Stomach (tissue), 9 donors: ENCODE measurements around the gene RETREG1. TPM values are rescaled to one million over a fixed set of nuclear protein-coding genes. Genes with fewer than 3 reads are reported as not detected.
A peak's percentile ranks its signal among the peaks of the same experiment; 100 is the strongest.

Source experiments
- DNase-seq, 2 donors: peaks; one replicate each; pipeline versions ENCODE4 v3.0.0 to v3.0.0-alpha.2; 2013 to 2019
- H3K27ac ChIP-seq, 5 donors: fragments of 200-600 bp in 4 of 5; sonication (generic) in 4 of 5; one replicate each; pipeline ENCODE4 v1.5.1; 2013 to 2019; ENCODE audit warnings: mild to moderate bottlenecking in 1 of 5, moderate library complexity in 1 of 5
- H3K27me3 ChIP-seq, 3 donors: fragments of 200-600 bp; sonication (generic); one replicate each; pipeline ENCODE4 v1.5.1; 2017 to 2019; ENCODE audit warnings: mixed run types in 1 of 3
- H3K36me3 ChIP-seq, 4 donors: fragments of 200-600 bp; sonication (generic); 1 replicate in 3 of 4; 2 replicates in 1 of 4; pipeline ENCODE4 v1.5.1; 2016 to 2019
- H3K4me1 ChIP-seq, 4 donors: fragments of 200-600 bp; sonication (generic); one replicate each; pipeline ENCODE4 v1.5.1; 2016 to 2019
- H3K4me3 ChIP-seq, 4 donors: fragments of 200-600 bp; sonication (generic) in 3 of 4; one replicate each; pipeline ENCODE4 v1.5.1; 2016 to 2019; ENCODE audit warnings: mild to moderate bottlenecking in 1 of 4
- H3K9me3 ChIP-seq, 4 donors: fragments of 200-600 bp; sonication (generic); one replicate each; pipeline ENCODE4 v1.5.1; 2016 to 2019
- EP300 ChIP-seq: sonication (generic); formaldehyde crosslinking; IDR thresholded peaks from one replicate; pipeline ENCODE4 v1.6.1; 2017; ENCODE audit warnings: antibody characterized with exemption
- POLR2A ChIP-seq, 4 donors: fragments of 450-650 bp; IDR thresholded peaks; one replicate each; pipeline ENCODE4 v1.6.1; 2016; ENCODE audit warnings: antibody characterized with exemption in 4 of 4, control low read depth in 2 of 4, mild to moderate bottlenecking in 1 of 4, moderate library complexity in 1 of 4
- POLR2AphosphoS5 ChIP-seq, 3 donors: sonication (generic); formaldehyde crosslinking; IDR thresholded peaks; one replicate each; pipeline ENCODE4 v1.6.1; 2016; ENCODE audit warnings: antibody characterized with exemption in 3 of 3
- WGBS, 5 donors: extraction: QIAGEN DNeasy Blood & Tissue Kit in 3 of 5; methylation state at CpG; one replicate each; pipeline versions ENCODE4 v1.1.5 to v1.1.7; 2013 to 2018; 5-methylcytosine and 5-hydroxymethylcytosine counted together
- intact Hi-C: fragments of 100-400 bp; cut with DNase I; formaldehyde crosslinking; loops from one replicate; pipeline ENCODE4 v1.15.1; 2023; ENCODE audit warnings: low total_unique reads
- polyA plus RNA-seq, 3 donors: library from polyadenylated mRNA; stranded (reverse); fragments of 200-250 nt; gene quantifications; one replicate each; pipeline ENCODE4 v1.2.3, GENCODE V29; 2013
- total RNA-seq, 5 donors: library from RNA; depleted of rRNA; stranded (reverse); fragments of >200 nt; gene quantifications; one replicate each; pipeline versions ENCODE4 v1.1.0 to v1.2.3, GENCODE V29; 2014 to 2016
- TF ChIP-seq, protein P1 (sequence below), 7 experiments: fragments of 450-650 bp in 4 of 7; fragments of 200-600 bp in 3 of 7; sonication (generic) in 3 of 7; IDR thresholded peaks; one replicate each; pipeline ENCODE4 v1.5.1; 2016 to 2019; ENCODE audit warnings: antibody characterized with exemption in 7 of 7, control low read depth in 2 of 7, mild to moderate bottlenecking in 1 of 7
- donor health status: healthy with polysubstance abuse.
- donor health status: Bipolar disorder and iron deficiency.
- donor health status: healthy.

The RETREG1 gene
- total and polyA plus RNA-seq, 8 donors, result 7.1 to 71.2 (median 23.9) TPM

- Histone ChIP-seq H3K4me1 (peaks cover 0 to 38% (median 8%) of the 10 kb centered on the region in 4 donors), H3K36me3 (no peaks in the 10 kb centered on the region), H3K9me3 (no peaks in the 10 kb centered on the region), H3K27ac (no peak overlapping the region), H3K4me3 (no peak overlapping the region), H3K27me3 (no peaks in the 10 kb centered on the region)
- 67 to 81% (median 80%) methylated on average over 4 of the region's 4 CpGs for WGBS, 5 donors
- intact Hi-C loops, result loop anchor here (10.0 kb wide), 1 partner anchor 708 kb away; no protein-coding TSS in a partner anchor
- DNase-seq, result peak in 1 of 2 donors; percentile 26
- TF ChIP-seq POLR2A (IDR thresholded peaks at IDR 0.05) (no peak), POLR2AphosphoS5 (IDR thresholded peaks at IDR 0.05) (no peak), EP300 (no peak)
- TF ChIP-seq, protein P1, sequence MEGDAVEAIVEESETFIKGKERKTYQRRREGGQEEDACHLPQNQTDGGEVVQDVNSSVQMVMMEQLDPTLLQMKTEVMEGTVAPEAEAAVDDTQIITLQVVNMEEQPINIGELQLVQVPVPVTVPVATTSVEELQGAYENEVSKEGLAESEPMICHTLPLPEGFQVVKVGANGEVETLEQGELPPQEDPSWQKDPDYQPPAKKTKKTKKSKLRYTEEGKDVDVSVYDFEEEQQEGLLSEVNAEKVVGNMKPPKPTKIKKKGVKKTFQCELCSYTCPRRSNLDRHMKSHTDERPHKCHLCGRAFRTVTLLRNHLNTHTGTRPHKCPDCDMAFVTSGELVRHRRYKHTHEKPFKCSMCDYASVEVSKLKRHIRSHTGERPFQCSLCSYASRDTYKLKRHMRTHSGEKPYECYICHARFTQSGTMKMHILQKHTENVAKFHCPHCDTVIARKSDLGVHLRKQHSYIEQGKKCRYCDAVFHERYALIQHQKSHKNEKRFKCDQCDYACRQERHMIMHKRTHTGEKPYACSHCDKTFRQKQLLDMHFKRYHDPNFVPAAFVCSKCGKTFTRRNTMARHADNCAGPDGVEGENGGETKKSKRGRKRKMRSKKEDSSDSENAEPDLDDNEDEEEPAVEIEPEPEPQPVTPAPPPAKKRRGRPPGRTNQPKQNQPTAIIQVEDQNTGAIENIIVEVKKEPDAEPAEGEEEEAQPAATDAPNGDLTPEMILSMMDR (IDR thresholded peaks at IDR 0.05), result no peak
These were observed 130.1 kb downstream of the RETREG1 start for GRCh38 chr5:16486711-16487111.

DNA sequence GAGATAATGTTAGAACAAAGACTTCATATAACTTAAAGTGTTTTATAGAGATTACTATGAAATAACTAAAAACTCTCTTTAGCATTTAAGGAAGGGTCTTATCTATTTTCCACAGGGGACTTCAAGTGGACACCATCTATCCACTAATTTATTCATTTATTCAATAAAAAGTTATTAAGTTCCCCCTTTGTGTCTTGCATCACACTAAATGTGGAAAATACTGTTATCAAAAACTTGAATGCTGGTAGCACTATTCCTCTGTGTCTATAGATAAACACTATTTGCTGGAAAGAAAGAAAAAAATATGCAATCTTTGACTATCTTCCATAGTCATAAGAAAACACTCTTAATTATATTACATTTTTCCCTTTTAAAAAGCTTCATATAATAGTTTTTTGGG, 131.1 kb downstream of the RETREG1 start:
- no peak for DNase-seq
- H3K27me3 ChIP-seq, result no peaks in the 10 kb centered on the region
- H3K4me3 ChIP-seq, result no peak overlapping the region
- H3K9me3 ChIP-seq, result no peaks in the 10 kb centered on the region
- no peak overlapping the region for H3K27ac ChIP-seq
- intact Hi-C loops, result loop anchor here (10.0 kb wide), 1 partner anchor 709 kb away; no protein-coding TSS in a partner anchor
- no peaks in the 10 kb centered on the region for H3K36me3 ChIP-seq
- H3K4me1 ChIP-seq, result peaks cover 0 to 38% (median 8%) of the 10 kb centered on the region in 4 donors
- TF ChIP-seq, protein P1 (IDR thresholded peaks at IDR 0.05), result no peak
- no peak for TF ChIP-seq POLR2AphosphoS5 (IDR thresholded peaks at IDR 0.05)
- no peak for TF ChIP-seq POLR2A (IDR thresholded peaks at IDR 0.05)
- TF ChIP-seq EP300, result no peak

DNA sequence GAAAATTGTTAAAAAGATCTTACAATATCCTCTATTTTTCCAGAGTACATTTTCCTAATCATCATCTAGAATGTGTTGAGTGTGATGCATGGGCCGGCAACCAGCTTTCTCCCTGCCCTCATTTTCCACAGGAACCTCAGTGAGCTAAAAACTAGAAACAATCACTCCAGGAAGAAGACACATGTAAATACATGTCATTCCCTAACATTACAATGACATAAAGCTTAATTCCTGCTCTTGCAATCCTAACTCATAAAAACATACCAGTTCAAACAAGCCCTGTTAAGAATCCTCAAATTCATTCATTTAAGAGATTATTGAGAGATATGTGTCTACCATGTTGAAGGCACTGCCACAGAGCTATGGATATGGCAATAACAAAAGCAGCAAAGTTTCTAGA, 132.7 kb downstream of the RETREG1 start:
- Histone ChIP-seq H3K4me3 (no peak overlapping the region), H3K27me3 (no peaks in the 10 kb centered on the region), H3K4me1 (peaks cover 0 to 29% (median 5%) of the 10 kb centered on the region in 4 donors), H3K36me3 (no peaks in the 10 kb centered on the region), H3K27ac (no peak overlapping the region), H3K9me3 (no peaks in the 10 kb centered on the region)
- no peak for TF ChIP-seq POLR2AphosphoS5 (IDR thresholded peaks at IDR 0.05)
- TF ChIP-seq, protein P1 (IDR thresholded peaks at IDR 0.05), result no peak
- no peak for TF ChIP-seq POLR2A (IDR thresholded peaks at IDR 0.05)
- no peak for TF ChIP-seq EP300
- intact Hi-C loops, result loop anchor here (10.0 kb wide), 1 partner anchor 711 kb away; no protein-coding TSS in a partner anchor
- DNase-seq, result no peak
- whole genome bisulfite sequencing, 5 donors, result 83 to 89% (median 86%) methylated on average over 1 of the region's 1 CpG

DNA sequence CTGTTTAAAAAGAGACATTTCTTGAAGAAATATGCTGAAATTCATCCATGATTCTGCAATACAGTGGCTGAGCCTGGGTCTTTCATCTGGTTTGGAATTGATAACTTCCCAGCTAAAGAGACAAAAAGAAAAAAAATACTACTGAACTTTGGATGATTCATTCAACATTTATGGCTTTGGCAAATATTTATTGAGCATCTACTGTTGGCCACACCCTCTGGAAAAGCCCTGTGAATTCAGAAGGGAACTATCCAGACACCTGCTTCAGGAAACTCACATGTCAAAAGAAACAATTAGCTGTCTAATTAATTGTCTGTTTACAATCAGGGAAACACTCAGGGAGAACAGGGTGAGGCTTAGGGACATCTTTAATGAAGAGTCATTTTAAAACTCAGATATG, 133.4 kb downstream of the RETREG1 start:
- no peaks in the 10 kb centered on the region for H3K36me3 ChIP-seq
- H3K4me3 ChIP-seq, result no peak overlapping the region
- peaks cover 0 to 24% (median 5%) of the 10 kb centered on the region in 4 donors for H3K4me1 ChIP-seq
- no peak overlapping the region for H3K27ac ChIP-seq
- peak in 1 of 2 donors; percentile 28 for DNase-seq
- TF ChIP-seq, protein P1 (IDR thresholded peaks at IDR 0.05), result no peak
- TF ChIP-seq EP300, result no peak
- TF ChIP-seq POLR2A (IDR thresholded peaks at IDR 0.05), result no peak
- no peak for TF ChIP-seq POLR2AphosphoS5 (IDR thresholded peaks at IDR 0.05)
- H3K9me3 ChIP-seq, result no peaks in the 10 kb centered on the region
- intact Hi-C loops, result loop anchor here (10.0 kb wide), 1 partner anchor 711 kb away; no protein-coding TSS in a partner anchor
- no peaks in the 10 kb centered on the region for H3K27me3 ChIP-seq
